Smooth muscle cell (in vitro differentiated cells): ENCODE data around the gene CORO1A. TPM values are rescaled to one million over a fixed set of nuclear protein-coding genes. Genes with fewer than 3 reads are reported as not detected.

Experiments used
- DNase-seq: peaks from one replicate; lab custom pipeline; 2025; ENCODE audit not compliant: unreplicated experiment; lab: John Stamatoyannopoulos, UW
- H2AFZ ChIP-seq: fragments of 200-600 bp; sonication (generic); 2 replicates; pipeline ENCODE4 v1.6.0; 2016; ENCODE audit warnings: antibody characterized with exemption, low read depth, mild to moderate bottlenecking
- H3F3A ChIP-seq: fragments of 200-600 bp; sonication (generic); 2 replicates; pipeline ENCODE4 v1.6.0; 2017; ENCODE audit warnings: antibody characterized with exemption, low read depth
- H3K27ac ChIP-seq: fragments of 200-600 bp; sonication (generic); 2 replicates; pipeline ENCODE4 v1.5.1; 2016; ENCODE audit warnings: low read depth, mild to moderate bottlenecking
- H3K27me3 ChIP-seq: fragments of 200-600 bp; sonication (generic); 2 replicates; pipeline ENCODE4 v1.6.1; 2016; ENCODE audit warnings: low read depth, mild to moderate bottlenecking
- H3K36me3 ChIP-seq: fragments of 200-600 bp; sonication (generic); 2 replicates; pipeline ENCODE4 v1.5.1; 2016; ENCODE audit warnings: low read depth
- H3K4me1 ChIP-seq: fragments of 200-600 bp; sonication (generic); 2 replicates; pipeline ENCODE4 v1.5.1; 2016; ENCODE audit warnings: low read depth
- H3K4me2 ChIP-seq: fragments of 200-600 bp; sonication (generic); 2 replicates; pipeline ENCODE4 v1.6.0; 2016; ENCODE audit warnings: mild to moderate bottlenecking
- H3K4me3 ChIP-seq: fragments of 200-600 bp; sonication (generic); 2 replicates; pipeline ENCODE4 v1.5.1; 2016; ENCODE audit warnings: mild to moderate bottlenecking
- H3K79me2 ChIP-seq: fragments of 200-600 bp; sonication (generic); 2 replicates; pipeline ENCODE4 v1.6.0; 2016; ENCODE audit warnings: low read depth, mild to moderate bottlenecking
- H3K9ac ChIP-seq: fragments of 200-600 bp; sonication (generic); 2 replicates; pipeline ENCODE4 v1.6.0; 2016; ENCODE audit warnings: low read depth
- H3K9me3 ChIP-seq: fragments of 200-600 bp; sonication (generic); replicated peaks from 2 replicates; pipeline ENCODE4 v1.5.1; 2016; ENCODE audit warnings: low read depth
- H4K20me1 ChIP-seq: fragments of 200-600 bp; sonication (generic); 2 replicates; pipeline ENCODE4 v1.6.0; 2016; ENCODE audit warnings: low read depth
- CTCF ChIP-seq: fragments of 200-600 bp; sonication (generic); IDR thresholded peaks from 2 replicates; pipeline ENCODE4 v1.5.1; 2017; ENCODE audit warnings: borderline replicate concordance, mild to moderate bottlenecking, antibody characterized with exemption; ENCODE audit not compliant: insufficient read depth, poor library complexity, severe bottlenecking
- WGBS: methylation state at CpG from one replicate; pipeline ENCODE4 v1.1.7; 2016; ENCODE audit warnings: low lambda C conversion rate; 5-methylcytosine and 5-hydroxymethylcytosine counted together
- polyA plus RNA-seq: library from polyadenylated mRNA; unstranded; fragments of >200 nt; fragmentation: Nextera tagmentation; extraction: Ambion mirVana; gene quantifications from 2 replicates; pipeline ENCODE4 v1.2.1, GENCODE V29; 2016
- total RNA-seq: library from RNA; depleted of rRNA; stranded (reverse); fragments of >200 nt; gene quantifications from 2 replicates; pipeline ENCODE4 v1.2.3, GENCODE V29; 2014

The CORO1A gene
- total and polyA plus RNA-seq, 2 experiments from 2014 or later, result 5.1 to 6.3 TPM

- no peaks in the 10 kb centered on the region for H3K4me1 ChIP-seq
- H3K27me3 ChIP-seq, result no peaks in the 10 kb centered on the region
- H3F3A ChIP-seq, result peaks cover 3% of the 10 kb centered on the region
- no peak overlapping the region for H3K27ac ChIP-seq
- no peaks in the 10 kb centered on the region for H3K36me3 ChIP-seq
- no peaks in the 10 kb centered on the region for H3K9me3 ChIP-seq
- TF ChIP-seq CTCF, result no peak
- H3K4me2 ChIP-seq, result no peak overlapping the region
- no peak overlapping the region for H3K9ac ChIP-seq
- no peaks in the 10 kb centered on the region for H4K20me1 ChIP-seq
- H3K79me2 ChIP-seq, result no peaks in the 10 kb centered on the region
- H2AFZ ChIP-seq, result no peak overlapping the region
- 89% methylated on average over 4 of the region's 4 CpGs for WGBS
- no peak for DNase-seq
- H3K4me3 ChIP-seq, result no peak overlapping the region
Observed at GRCh38 chr16:30179195-30179594, 4.2 kb upstream of the CORO1A start.

DNA sequence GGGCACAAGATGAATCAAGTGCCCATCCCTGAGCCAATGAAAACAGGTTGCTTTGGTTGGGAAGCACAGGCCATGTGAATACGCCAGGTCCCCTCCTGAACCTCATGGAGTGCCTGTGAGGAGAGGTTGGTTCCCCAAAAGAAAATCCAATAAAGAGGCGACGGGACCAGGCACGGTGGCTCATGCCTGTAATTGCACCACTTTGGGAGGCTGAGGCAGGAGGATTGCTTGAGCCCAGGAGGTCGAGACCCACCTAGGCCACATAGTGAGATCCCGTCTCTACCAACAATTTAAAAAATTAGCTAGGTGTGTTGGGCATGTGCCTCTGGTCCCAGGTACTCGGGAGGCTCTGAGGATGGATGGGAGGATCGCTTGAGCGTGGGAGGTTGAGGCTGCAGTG lies 3.5 kb upstream of the CORO1A start:
- Histone ChIP-seq H3K27me3 (no peaks in the 10 kb centered on the region), H3K36me3 (no peaks in the 10 kb centered on the region), H3K9me3 (no peaks in the 10 kb centered on the region), H3F3A (peaks cover 3% of the 10 kb centered on the region), H3K79me2 (no peaks in the 10 kb centered on the region), H3K9ac (no peak overlapping the region), H4K20me1 (no peaks in the 10 kb centered on the region), H3K4me3 (no peak overlapping the region), H3K4me1 (no peaks in the 10 kb centered on the region), H3K27ac (no peak overlapping the region), H2AFZ (no peak overlapping the region), H3K4me2 (no peak overlapping the region)
- TF ChIP-seq CTCF, result no peak
- WGBS, result 88% methylated on average over 9 of the region's 9 CpGs
- DNase-seq, result no peak

- peaks cover 3% of the 10 kb centered on the region for H3F3A ChIP-seq
- no peaks in the 10 kb centered on the region for H3K36me3 ChIP-seq
- H3K4me3 ChIP-seq, result no peak overlapping the region
- no peaks in the 10 kb centered on the region for H3K4me1 ChIP-seq
- DNase-seq, result no peak
- H3K4me2 ChIP-seq, result no peak overlapping the region
- WGBS, result 72% methylated on average over 3 of the region's 3 CpGs
- no peak overlapping the region for H3K27ac ChIP-seq
- no peak overlapping the region for H3K9ac ChIP-seq
- H3K9me3 ChIP-seq, result no peaks in the 10 kb centered on the region
- H2AFZ ChIP-seq, result no peak overlapping the region
- H3K27me3 ChIP-seq, result no peaks in the 10 kb centered on the region
- no peaks in the 10 kb centered on the region for H4K20me1 ChIP-seq
- no peak for TF ChIP-seq CTCF
- no peaks in the 10 kb centered on the region for H3K79me2 ChIP-seq
Observed at GRCh38 chr16:30180741-30181140, 2.7 kb upstream of the CORO1A start.

DNA sequence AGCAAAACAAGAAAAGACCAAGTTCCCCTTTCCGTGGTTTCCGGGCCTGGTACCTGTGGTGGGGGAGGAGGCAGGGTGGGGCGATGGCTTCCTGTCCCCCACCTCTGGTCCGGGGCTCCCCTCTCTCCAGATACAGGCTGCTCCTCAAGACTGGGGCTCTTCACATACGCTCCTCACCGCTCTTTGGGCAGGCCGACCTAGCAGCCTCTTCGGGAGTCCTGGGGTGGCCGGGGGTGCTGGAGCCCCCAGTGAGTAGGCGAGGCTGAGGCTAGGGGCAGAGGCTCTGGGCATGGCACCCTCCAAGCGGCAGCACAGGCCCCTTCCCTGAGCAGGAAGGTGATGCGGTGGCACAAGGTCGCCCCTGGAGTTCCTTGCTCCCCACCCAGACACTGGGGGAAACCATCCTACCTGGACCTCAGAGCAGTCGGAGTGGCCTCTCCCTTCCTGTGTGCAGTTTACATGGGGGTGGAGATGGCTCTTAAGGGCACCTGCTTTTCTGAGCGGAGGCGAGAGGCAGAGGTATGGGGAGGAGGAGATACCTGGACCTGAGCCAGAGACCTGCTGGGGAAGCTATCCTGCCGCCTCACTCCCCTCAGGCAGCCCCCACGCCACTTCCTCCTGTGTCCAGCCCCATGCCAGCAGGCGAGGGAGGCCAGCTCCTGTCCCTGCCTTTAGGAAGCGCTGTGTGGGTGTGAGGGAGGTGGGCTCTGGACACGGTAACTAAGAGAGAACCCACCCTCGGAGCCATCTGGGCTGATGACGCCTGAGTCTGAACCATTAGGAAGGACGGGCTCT lies 891 bp downstream of the CORO1A start:
- 81% methylated on average over 21 of the region's 24 CpGs for WGBS
- Histone ChIP-seq H3K4me3 (no peak overlapping the region), H3K9me3 (no peaks in the 10 kb centered on the region), H3K36me3 (no peaks in the 10 kb centered on the region), H4K20me1 (no peaks in the 10 kb centered on the region), H3K79me2 (no peaks in the 10 kb centered on the region), H2AFZ (no peak overlapping the region), H3K27ac (no peak overlapping the region), H3F3A (peaks cover 3% of the 10 kb centered on the region), H3K27me3 (no peaks in the 10 kb centered on the region), H3K9ac (no peak overlapping the region), H3K4me1 (no peaks in the 10 kb centered on the region), H3K4me2 (peak overlapping the region; percentile 96)
- no peak for DNase-seq
- no peak for TF ChIP-seq CTCF
